ENCODE data around the gene TRANK1.
"Not testable (repeated sequence)": the region's sequence is repeated elsewhere in the genome, so short reads cannot be mapped to it uniquely, and the experiment has no call there.

TRANK1 gene

GRCh38 chr3:36881735-36882134 lies 63.1 kb downstream of the TRANK1 start:
- DNase-seq: no peak

- DNase-seq: not testable (repeated sequence)
These were observed 65.0 kb downstream of the TRANK1 start for GRCh38 chr3:36879842-36880241.

DNA sequence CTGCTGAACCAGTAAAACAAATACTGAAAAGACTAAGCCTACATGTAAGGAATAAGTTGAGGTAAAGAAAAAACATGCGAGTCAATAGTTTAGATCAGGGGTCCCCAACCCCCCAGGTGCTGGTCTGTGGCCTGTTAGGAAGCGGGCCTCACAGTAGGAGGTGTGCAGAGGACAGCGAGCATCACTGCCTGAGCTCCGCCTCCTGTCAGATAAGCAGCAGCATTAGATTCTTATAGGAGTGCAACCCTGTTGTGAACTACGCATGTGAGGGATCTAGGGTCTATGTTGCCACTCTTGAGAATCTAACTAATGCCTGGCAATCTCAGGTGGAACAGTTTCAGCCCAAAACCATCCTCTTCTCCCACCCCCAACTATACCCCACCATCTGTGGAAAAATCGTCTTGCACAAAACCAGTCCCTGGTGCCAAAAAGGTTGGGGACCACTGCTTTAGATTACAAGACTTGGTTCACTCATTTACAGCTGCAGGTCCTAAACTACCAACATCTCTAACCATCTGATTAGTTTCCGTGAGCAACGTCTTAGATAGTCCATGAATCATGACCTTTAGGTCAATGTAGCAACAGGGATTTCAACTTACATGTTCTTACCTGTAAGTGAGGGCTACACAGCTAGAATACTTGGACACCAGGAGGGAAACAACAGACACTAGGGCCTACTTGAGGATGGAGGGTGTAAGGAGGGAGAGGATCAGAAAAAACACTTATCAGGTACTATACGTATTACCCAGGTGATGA lies 66.7 kb downstream of the TRANK1 start:
- DNase-seq: no peak

DNA sequence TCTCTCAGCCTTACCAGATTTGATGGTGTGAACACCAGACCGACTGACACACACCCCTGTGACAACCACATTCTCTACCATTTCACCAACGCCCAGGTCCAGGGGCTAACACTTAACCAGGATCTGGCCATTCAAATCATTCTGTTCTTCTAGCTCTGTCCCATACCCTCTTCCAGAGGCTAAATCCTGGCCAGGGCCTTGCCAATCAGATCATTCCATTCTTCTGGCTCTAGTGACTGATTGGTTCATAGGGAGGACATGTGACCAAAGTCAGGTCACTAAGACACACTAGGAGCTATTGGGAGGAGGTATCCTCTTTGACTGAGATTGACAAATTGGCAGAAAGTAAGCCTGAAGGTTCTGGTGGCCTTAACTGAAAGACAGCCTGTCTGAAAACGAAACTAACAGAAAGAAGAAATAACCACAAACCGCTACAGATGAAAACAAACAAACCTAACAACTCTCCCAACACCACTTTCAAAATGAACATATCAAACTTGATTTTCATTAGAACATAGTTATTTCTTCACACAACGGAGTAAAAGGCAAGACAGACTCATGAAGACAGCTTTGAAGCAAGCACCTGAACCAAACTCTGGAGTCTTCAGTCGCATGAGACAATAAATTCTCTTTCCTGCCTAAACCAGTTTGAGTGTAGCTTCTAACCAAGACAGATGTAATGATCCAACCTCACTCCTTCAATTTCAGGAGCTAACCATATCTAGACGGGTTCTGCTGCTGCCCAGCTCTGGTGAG lies 68.5 kb downstream of the TRANK1 start:
- DNase-seq: peak; percentile 92

DNA sequence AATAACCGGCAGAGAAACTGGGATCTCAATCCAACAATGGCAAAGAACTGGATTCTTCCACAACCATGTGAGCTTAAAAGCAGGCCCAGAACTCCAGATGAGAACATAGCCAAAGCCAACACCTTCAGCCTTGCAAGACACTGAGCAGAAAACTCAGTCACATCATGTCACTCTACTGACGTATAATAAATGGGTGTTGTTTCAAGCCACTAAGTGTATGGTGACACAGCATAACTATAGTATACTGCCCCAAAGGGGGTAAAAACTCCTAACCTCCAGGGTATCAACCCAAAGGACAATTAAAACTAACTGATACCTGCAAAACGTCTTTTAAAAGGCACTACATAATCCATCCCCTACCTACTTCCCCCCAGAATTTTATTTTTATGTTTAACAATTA lies 69.5 kb downstream of the TRANK1 start:
- DNase-seq: no peak

DNA sequence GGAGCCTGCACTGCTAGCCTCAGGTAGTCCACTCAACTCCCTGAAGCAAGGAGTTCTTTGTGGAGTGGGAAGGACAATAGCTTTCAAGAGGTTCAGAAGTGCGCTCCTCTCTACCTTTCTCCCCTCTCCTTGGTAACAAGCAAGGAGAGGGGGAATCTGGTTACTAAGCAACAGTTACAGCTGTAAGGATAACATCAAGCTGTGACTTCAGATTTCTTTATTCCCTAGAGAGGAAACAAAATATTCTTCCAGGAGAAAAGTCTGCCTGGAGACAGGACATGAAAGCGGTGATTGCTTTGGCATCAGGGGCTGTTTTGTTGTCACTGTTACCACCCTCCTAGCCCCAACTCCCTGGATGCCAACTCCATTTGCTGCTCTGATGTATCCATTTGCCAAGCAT lies 70.4 kb downstream of the TRANK1 start:
- no peak for DNase-seq

DNA sequence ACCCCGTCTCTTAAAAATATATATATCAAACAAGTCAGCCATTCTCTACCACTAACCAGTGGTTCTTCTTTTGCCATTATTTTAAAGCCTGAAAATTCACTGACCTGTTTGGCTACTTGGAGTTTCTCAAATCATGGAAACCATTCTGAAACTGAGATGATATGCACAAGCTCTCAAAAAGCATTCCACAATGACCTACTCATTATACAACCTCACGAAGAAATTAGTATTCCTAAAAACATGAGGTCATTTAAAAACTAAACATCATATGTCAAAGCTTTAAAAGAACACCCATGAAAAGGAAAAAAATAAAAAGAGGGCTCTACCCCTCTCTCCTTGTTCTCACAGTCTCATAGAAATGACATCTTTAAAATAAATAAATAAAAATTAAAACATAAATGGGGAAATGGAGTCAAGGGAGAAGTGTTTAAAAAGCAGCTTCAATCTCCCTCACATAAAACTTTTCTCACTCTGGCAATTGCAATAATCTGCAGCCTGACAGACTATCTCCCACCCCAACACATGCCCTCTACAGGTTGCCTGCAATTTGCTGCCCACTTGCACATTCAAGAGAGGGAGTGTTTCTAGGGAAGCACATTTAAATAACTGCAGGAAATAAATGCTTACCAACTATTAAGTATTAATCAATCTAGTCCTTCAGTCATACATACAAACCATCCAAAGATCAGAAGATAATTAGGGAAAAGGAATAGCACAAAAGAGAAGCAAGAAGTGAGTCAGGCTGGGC lies 73.3 kb downstream of the TRANK1 start:
- no peak for DNase-seq

- DNase-seq: peak; percentile 66
These were observed 76.0 kb downstream of the TRANK1 start for GRCh38 chr3:36868614-36869436.

DNA sequence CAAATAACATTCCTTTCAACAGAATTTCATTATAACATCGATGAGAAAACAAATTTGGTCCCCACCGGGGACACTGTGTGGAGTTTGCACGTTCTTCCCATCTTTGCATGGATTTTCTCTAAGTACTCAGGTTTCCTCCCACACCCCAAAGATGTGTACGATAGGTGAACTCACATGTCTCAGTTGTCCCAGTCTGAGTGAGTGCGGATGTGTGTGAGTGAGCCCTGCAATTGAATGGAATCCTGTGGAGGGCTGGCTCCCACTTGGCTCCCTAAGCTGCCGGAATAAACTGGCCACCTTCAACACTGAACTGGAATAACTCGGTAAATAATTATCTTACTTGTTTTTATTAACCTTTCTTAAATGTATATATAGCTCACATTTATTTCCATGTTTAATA lies 77.0 kb downstream of the TRANK1 start:
- no peak for DNase-seq

DNA sequence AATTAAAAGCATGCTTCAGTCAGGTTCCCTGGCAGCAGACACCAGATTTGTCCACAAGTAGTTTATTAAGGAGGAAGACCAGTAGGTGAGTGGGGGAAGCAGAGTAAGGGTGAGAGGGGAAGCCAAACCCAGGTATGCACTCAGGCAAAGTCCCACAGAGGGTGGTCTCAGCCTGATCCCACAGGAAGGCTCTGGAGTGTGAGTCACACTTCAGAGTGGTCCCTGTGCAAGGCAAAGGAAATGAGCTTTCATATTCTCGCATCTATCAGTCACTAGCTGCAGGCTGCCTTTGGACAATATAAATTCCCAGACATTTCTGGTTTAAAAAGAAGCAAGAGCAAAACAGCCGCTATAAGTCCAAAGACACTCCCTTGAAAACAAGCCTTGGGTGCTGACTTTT lies 78.5 kb downstream of the TRANK1 start:
- DNase-seq: no peak

GRCh38 chr3:36864180-36865053 lies 80.4 kb downstream of the TRANK1 start:
- no peak for DNase-seq

GRCh38 chr3:36862076-36862755 lies 82.6 kb downstream of the TRANK1 start:
- DNase-seq: no peak

- DNase-seq: no peak
These were observed 85.4 kb downstream of the TRANK1 start for GRCh38 chr3:36859494-36859893.

GRCh38 chr3:36852071-36852470 lies 92.8 kb downstream of the TRANK1 start:
- DNase-seq: no peak

DNA sequence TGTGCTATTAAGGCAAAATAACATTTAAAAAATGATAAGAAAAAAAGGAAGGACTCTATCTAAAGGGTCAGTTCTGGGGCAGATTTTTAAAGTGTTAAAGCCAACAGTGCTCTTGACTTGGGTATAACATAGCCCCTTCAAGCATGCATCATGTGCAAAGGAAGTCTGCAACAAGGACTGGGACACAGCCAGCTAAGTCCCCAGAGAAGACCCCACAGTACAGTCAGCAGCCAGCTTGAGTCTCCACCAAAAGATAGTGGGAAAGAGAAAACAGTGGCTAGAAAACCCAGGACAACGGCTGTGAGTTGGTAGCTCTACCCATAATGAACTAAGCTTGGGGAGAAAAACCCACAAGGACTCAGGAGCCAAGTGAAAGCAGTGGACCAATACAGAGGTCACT lies 94.1 kb downstream of the TRANK1 start:
- DNase-seq: no peak

GRCh38 chr3:36846406-36846805 lies 98.4 kb downstream of the TRANK1 start:
- DNase-seq: no peak

GRCh38 chr3:36843065-36844051 lies 101.5 kb downstream of the TRANK1 start:
- peak; percentile 69 for DNase-seq

- peak; percentile 20 for DNase-seq
These were observed 102.6 kb downstream of the TRANK1 start for GRCh38 chr3:36842275-36842674.

DNA sequence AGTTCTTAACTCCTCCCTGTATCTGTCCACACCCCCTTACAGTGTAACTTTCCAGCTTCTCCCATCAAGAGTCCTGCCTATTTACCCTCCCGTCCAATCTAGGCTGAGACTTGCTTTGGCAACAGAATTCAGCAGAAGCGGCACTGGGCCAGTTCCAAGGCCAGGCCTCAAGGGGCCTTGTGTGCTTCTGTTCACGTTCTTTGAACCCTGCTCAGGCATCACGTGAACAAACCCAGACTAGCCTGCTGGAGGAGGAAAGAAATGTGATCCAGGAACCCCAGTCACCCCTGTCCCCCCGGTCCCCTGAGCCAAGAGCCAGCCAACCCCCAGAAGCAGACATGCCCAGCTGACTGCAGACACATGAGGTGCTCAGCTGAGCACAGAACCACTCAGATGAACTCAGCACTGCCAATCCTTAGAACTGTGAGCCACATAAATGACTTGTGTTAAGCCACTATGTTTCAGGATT lies 104.4 kb downstream of the TRANK1 start:
- DNase-seq: no peak

- DNase-seq: no peak
These were observed 107.8 kb downstream of the TRANK1 start for GRCh38 chr3:36837089-36837488.
